Immature natural killer cell (primary cell): ENCODE measurements around the gene GIT2. TPM values are rescaled to one million over a fixed set of nuclear protein-coding genes. Genes with fewer than 3 reads are reported as not detected.

Experiments
- DNase-seq, 3 donors: peaks; one replicate each; pipeline ENCODE4 v3.0.0; 2022; ENCODE audit warnings: mixed read lengths in 1 of 3
- H3K27ac Mint-ChIP-seq, 6 donors: one replicate each; pipeline ENCODE4 v1.8.0; 2020; ENCODE audit warnings: mixed read lengths in 6 of 6, mild to moderate bottlenecking in 5 of 6, inconsistent platforms in 4 of 6, moderate library complexity in 3 of 6
- H3K27me3 Mint-ChIP-seq, 3 donors: one replicate each; pipeline ENCODE4 v1.8.0; 2020 to 2021; ENCODE audit warnings: low read depth in 3 of 3, mild to moderate bottlenecking in 3 of 3, mixed read lengths in 3 of 3, moderate library complexity in 3 of 3, inconsistent platforms in 1 of 3
- H3K36me3 Mint-ChIP-seq, 3 donors: one replicate each; pipeline ENCODE4 v1.8.0; 2020; ENCODE audit warnings: mixed read lengths in 3 of 3, inconsistent platforms in 2 of 3, mild to moderate bottlenecking in 2 of 3
- H3K4me1 Mint-ChIP-seq, 2 donors: one replicate each; pipeline ENCODE4 v1.8.0; 2020; ENCODE audit warnings: inconsistent platforms in 2 of 2, mild to moderate bottlenecking in 2 of 2, mixed read lengths in 2 of 2, moderate library complexity in 1 of 2
- H3K4me3 Mint-ChIP-seq, 5 donors: one replicate each; pipeline ENCODE4 v1.8.0; 2020; ENCODE audit warnings: mild to moderate bottlenecking in 5 of 5, mixed read lengths in 5 of 5, inconsistent platforms in 3 of 5, moderate library complexity in 3 of 5
- H3K9me3 Mint-ChIP-seq, 6 donors: one replicate each; pipeline ENCODE4 v1.8.0; 2020; ENCODE audit warnings: mild to moderate bottlenecking in 6 of 6, mixed read lengths in 6 of 6, inconsistent platforms in 4 of 6, moderate library complexity in 3 of 6
- polyA plus RNA-seq, 3 donors: library from polyadenylated mRNA; unstranded; fragments of 300-500 nt; fragmentation: Illumina TruSeq; gene quantifications; one replicate each; pipeline ENCODE4 v1.2.3, GENCODE V29; 2021

The GIT2 gene, protein sequence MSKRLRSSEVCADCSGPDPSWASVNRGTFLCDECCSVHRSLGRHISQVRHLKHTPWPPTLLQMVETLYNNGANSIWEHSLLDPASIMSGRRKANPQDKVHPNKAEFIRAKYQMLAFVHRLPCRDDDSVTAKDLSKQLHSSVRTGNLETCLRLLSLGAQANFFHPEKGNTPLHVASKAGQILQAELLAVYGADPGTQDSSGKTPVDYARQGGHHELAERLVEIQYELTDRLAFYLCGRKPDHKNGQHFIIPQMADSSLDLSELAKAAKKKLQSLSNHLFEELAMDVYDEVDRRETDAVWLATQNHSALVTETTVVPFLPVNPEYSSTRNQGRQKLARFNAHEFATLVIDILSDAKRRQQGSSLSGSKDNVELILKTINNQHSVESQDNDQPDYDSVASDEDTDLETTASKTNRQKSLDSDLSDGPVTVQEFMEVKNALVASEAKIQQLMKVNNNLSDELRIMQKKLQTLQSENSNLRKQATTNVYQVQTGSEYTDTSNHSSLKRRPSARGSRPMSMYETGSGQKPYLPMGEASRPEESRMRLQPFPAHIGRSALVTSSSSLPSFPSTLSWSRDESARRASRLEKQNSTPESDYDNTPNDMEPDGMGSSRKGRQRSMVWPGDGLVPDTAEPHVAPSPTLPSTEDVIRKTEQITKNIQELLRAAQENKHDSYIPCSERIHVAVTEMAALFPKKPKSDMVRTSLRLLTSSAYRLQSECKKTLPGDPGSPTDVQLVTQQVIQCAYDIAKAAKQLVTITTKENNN
- 10 to 100 TPM; 54.6 to 100.0 (median 68.7) TPM for polyA plus RNA-seq

DNA sequence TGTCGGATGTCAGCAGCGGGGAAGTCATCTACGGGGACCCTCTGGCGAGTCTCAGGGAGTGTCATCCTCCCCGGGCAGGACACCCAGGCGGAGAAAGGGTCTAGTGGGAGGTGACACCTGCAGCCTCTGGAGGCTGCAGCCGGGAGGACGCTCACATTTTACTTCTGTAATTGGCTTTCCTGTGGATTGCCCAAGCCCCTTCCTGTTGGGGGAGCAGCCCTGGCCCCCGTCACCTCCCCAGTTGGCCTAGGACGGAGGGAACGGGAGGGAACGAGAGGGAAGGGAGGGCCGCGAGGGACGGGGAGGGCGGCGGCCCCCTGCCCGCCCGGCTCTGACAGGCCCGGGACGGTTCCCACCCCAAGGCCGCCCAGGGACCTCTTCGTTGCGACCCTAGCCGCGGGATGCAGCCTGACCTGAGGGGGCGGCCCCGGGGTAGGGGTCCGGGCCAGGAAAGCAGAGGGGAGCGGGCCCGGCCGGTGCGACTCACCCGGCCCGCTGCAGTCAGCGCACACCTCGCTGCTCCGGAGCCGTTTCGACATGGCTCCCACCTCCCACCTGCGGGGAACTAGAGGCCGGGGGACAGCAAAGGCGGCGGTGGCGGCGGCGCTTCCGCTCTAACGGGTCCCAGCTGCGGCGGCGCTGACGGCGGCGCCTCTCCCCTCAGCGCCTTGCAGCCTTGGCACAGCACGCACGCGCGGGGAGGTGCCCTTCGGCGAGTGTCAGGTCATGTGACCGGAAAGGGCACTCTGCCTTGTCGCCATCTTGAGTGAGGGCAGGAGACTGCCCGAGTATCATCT, at the start of gene GIT2:
Gene GIT2 (minus strand): TSS at position 683 of the 797 bp plus-strand sequence. CDS start 144 bp downstream, at position 539.
- H3K4me3 Mint-ChIP-seq = peak within 1 kb of the TSS; percentile 92 to 97 (median 96)
- H3K36me3 Mint-ChIP-seq = peaks cover 0 to 3% (median 0%) of the 10 kb centered on the region in 3 donors
- peak within 1 kb of the TSS; percentile 94 to 97 (median 94) for H3K27ac Mint-ChIP-seq
- H3K4me1 Mint-ChIP-seq = peaks cover 70 to 81% of the 10 kb centered on the region in 2 donors
- DNase-seq = peak; percentile 93 to 94 (median 93)
- no peaks in the 10 kb centered on the region for H3K9me3 Mint-ChIP-seq
- peaks cover 0 to 15% (median 0%) of the 10 kb centered on the region in 3 donors for H3K27me3 Mint-ChIP-seq

DNA sequence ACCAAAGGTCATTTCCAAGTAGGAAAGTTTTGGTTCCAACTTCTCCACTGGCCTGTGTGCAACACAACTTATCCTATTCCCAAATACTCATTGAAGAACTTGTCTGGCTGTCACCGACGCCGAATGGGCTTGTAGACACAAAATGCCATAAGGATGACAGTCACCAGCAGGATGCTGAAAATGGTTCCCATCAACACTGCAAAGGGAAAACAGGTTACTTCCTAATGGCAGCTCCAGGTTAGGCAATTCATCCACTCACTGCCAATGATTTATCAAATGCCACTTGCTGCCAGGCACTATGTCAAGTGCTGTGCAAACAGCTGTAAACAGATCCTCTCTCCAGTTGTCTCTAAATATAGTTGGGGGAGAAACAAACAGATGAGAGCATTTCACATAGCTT, 46.1 kb upstream of the GIT2 start:
- H3K4me1 Mint-ChIP-seq = peaks cover 33 to 56% of the 10 kb centered on the region in 2 donors
- H3K36me3 Mint-ChIP-seq = peaks cover 8 to 15% (median 9%) of the 10 kb centered on the region in 3 donors
- H3K27ac Mint-ChIP-seq = peak overlapping the region in 3 of 6 donors; percentile 29 to 64 (median 32)
- H3K4me3 Mint-ChIP-seq = no peak overlapping the region
- peaks cover 0 to 1% (median 0%) of the 10 kb centered on the region in 3 donors for H3K27me3 Mint-ChIP-seq
- no peak for DNase-seq
- no peaks in the 10 kb centered on the region for H3K9me3 Mint-ChIP-seq

DNA sequence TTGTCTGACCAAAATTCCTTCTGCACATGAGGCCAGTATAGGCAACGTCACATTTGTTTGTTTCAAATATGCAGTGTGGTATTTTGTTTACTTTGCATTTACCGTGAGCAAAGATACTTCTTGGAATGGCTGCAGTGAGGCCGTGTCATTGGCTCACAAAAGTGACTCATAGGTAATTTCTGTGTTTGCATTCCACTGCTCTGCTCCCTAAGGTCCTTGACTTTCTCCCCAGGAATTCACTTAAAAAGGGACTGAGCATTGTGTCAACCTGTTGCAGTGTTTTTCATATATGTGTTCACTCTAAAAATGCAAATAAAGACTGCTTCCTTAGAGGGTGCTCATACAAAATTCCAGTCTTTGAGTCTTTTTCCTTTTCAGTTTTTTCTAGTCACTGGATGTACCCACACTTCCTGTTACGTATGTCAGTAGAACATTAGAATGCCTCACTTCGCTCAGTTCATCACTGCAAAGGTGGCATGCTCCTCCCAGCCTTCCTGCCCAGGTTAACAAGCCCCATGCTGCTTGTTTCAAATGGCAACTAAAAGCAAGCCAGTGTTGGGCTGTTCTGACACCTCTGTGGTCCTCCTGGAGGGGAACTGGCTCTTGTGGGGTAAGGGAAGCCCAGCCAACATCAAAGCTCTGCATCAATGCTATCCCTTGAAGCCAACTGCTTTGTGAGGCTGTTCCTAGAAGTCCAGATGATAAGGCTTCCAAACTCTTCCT, 43.1 kb upstream of the GIT2 start:
- Mint-ChIP-seq H3K4me1 (peaks cover 27 to 52% of the 10 kb centered on the region in 2 donors), H3K27ac (peak overlapping the region; percentile 64 to 88 (median 79)), H3K36me3 (peaks cover 19 to 33% (median 22%) of the 10 kb centered on the region in 3 donors), H3K4me3 (peak overlapping the region in 2 of 5 donors; percentile 6 to 40), H3K9me3 (no peaks in the 10 kb centered on the region), H3K27me3 (peaks cover 0 to 1% (median 0%) of the 10 kb centered on the region in 3 donors)
- no peak for DNase-seq

DNA sequence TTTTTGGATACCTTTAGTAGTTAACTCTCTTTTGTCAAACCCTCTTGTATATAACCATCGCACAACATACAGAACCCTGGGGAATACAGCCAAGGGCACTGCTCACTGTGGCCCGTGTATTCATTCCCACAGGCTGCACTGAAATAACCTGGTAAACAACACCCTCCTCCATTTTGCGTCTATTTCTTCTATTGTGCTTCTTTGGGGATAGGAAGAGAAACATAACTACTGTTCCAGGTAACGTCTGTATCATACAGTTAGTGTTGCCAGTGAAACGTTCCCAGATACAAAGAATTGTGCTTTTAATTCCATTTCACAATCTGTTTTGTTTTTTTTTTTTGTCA, 42.5 kb upstream of the GIT2 start:
- Mint-ChIP-seq H3K4me3 (no peak overlapping the region), H3K4me1 (peaks cover 27 to 52% of the 10 kb centered on the region in 2 donors), H3K9me3 (no peaks in the 10 kb centered on the region), H3K27ac (peak overlapping the region in 5 of 6 donors; percentile 15 to 88 (median 71)), H3K27me3 (peaks cover 0 to 1% (median 0%) of the 10 kb centered on the region in 3 donors), H3K36me3 (peaks cover 19 to 38% (median 22%) of the 10 kb centered on the region in 3 donors)
- DNase-seq = no peak

DNA sequence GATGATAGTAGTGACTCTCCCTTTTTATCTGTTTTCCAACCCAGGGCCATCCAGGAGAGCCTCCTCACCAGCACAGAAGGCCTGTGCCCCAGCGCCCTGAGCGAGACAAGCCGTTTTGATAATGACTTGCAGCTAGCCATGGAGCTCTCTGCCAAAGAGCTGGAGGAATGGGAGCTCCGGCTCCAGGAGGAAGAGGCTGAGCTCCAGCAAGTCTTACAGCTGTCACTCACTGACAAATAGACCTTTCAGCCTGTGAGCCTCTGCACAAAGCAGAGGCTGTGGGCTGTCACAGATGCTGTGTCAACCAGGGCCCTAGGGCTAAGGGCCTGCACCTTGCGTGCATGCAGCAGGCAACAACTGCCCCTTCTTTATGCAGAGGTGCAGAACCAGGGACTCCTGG, 41.1 kb upstream of the GIT2 start:
- peak overlapping the region in 1 of 6 donors; percentile 23 for H3K27ac Mint-ChIP-seq
- no peak for DNase-seq

DNA sequence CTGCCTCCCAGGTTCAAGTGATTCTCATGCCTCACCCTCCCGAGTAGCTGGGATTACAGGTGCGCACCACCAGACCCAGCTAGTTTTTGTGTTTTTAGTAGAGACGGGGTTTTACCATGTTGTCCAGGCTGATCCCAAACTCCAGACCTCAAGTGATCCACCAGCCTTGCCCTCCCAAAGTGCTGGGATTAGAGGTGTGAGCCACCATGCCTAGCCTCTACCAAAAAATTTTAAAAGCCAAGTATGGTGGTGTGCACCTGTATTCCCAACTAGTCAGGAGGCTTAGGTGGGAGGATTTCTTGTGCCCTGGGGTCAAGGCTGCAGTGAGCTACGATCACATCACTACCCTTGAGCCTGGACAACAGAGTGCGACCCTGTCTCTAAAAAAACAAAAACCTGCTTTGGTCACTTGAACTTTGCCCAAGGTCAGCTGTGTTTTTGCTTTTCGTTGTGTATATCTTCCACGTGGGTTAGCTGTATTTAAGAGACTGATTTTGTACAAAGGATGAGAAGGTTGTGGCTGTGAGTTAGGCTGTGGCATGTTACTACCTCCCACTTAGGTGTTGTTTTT, 39.5 kb upstream of the GIT2 start:
- Mint-ChIP-seq H3K27me3 (no peaks in the 10 kb centered on the region), H3K27ac (peak overlapping the region in 3 of 6 donors; percentile 23 to 62 (median 48)), H3K9me3 (no peaks in the 10 kb centered on the region), H3K4me1 (peaks cover 19 to 33% of the 10 kb centered on the region in 2 donors), H3K36me3 (peaks cover 19 to 45% (median 33%) of the 10 kb centered on the region in 3 donors), H3K4me3 (no peak overlapping the region)
- DNase-seq = no peak

More for the DNA sequence above, 41.1 kb upstream of the GIT2 start:
- H3K36me3 Mint-ChIP-seq = peaks cover 15 to 42% (median 28%) of the 10 kb centered on the region in 3 donors
- H3K4me3 Mint-ChIP-seq = no peak overlapping the region
- no peaks in the 10 kb centered on the region for H3K9me3 Mint-ChIP-seq
- peaks cover 21 to 40% of the 10 kb centered on the region in 2 donors for H3K4me1 Mint-ChIP-seq
- H3K27me3 Mint-ChIP-seq = no peaks in the 10 kb centered on the region

DNA sequence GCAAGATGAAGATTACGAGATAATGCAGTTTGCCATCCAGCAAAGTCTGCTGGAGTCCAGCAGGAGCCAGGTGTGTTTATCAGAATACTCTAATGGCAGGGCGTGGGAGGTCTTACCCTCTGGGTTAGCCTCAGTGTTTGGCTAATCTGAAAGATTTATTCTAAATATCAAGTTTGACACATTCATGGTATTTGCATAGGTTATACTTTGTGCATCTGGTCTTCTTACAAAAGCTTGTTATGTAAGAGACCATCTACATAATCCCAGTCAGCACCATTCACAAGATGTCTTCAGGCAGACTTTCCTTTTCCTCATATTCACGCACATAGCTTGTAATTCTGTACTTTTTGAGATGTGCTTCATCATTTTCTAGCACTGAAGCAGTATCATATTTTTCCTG, 37.7 kb upstream of the GIT2 start:
- DNase-seq = no peak
- Mint-ChIP-seq H3K27ac (no peak overlapping the region), H3K4me3 (no peak overlapping the region), H3K9me3 (no peaks in the 10 kb centered on the region), H3K36me3 (peaks cover 24 to 54% (median 41%) of the 10 kb centered on the region in 3 donors), H3K27me3 (no peaks in the 10 kb centered on the region), H3K4me1 (peaks cover 5 to 16% of the 10 kb centered on the region in 2 donors)

DNA sequence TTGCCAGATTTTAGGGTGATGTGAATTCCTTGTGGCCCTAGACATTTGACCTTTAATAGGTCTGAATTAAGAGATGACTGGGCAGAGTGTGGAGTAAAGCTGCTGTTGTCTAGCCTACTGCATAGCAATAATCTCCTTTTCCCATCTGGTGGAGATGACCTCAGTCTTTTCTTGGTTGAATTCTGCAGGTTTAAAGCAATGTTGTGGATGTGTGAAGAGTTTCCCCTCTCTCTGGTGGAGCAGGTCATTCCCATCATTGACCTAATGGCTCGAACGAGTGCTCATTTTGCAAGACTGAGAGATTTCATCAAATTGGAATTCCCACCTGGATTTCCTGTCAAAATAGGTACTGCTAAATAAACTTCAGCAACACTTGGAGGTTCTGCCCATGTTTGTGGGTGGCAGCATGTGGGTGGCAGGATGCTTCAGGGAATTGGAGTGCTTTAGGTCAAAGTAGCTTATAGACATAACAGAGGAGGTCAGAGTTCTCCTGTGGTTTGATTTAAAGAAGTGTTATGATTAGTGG, 33.2 kb upstream of the GIT2 start:
- peaks cover 16 to 56% (median 32%) of the 10 kb centered on the region in 3 donors for H3K36me3 Mint-ChIP-seq
- H3K9me3 Mint-ChIP-seq = no peaks in the 10 kb centered on the region
- no peak overlapping the region for H3K4me3 Mint-ChIP-seq
- peak overlapping the region in 3 of 6 donors; percentile 3 to 45 (median 6) for H3K27ac Mint-ChIP-seq
- H3K4me1 Mint-ChIP-seq = no peaks in the 10 kb centered on the region
- H3K27me3 Mint-ChIP-seq = no peaks in the 10 kb centered on the region
- DNase-seq = no peak

DNA sequence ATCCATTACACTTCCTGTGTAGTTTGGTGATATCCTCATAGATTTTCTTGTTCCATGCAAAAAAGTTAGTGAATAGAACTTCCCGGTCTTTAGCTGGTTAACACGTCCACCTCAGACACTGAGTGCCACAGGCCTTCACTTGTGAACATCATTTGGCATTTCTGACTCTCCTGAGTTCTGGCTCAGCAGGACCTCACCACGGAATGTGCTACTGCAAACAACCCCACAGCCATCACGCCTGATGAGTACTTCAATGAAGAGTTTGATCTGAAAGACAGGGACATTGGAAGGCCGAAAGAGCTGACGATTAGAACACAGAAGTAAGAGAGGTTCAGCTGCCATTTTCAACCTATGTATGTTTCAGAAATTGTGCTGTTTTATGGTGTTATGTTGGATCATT, 32.2 kb upstream of the GIT2 start:
- Mint-ChIP-seq H3K4me1 (no peaks in the 10 kb centered on the region), H3K27ac (peak overlapping the region in 1 of 6 donors; percentile 40), H3K36me3 (peaks cover 22 to 54% (median 27%) of the 10 kb centered on the region in 3 donors), H3K9me3 (no peaks in the 10 kb centered on the region), H3K27me3 (no peaks in the 10 kb centered on the region), H3K4me3 (no peak overlapping the region)
- no peak for DNase-seq

DNA sequence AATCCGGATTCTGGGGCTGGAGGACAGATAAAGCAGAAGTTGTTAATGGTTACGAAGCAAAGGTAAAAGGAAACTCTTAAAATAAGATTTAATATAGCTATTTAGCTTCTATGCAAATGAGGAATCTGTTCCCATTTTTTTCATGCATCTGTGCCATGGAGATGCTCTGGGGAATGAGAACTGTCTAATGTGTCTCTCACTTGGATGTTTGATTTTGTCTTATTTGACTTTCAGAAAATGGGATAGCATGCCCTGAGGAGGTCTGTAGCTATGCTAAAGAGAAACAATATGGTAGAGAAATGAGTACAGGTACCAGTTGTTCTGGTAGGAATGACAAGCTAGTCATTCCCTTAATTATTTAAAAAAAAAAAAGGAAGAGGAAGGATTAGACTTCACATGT, 27.9 kb upstream of the GIT2 start:
- peaks cover 25 to 53% (median 26%) of the 10 kb centered on the region in 3 donors for H3K36me3 Mint-ChIP-seq
- H3K9me3 Mint-ChIP-seq = no peaks in the 10 kb centered on the region
- peak overlapping the region in 1 of 6 donors; percentile 42 for H3K27ac Mint-ChIP-seq
- peaks cover 0 to 1% (median 0%) of the 10 kb centered on the region in 3 donors for H3K27me3 Mint-ChIP-seq
- no peak overlapping the region for H3K4me3 Mint-ChIP-seq
- DNase-seq = no peak
- no peaks in the 10 kb centered on the region for H3K4me1 Mint-ChIP-seq

DNA sequence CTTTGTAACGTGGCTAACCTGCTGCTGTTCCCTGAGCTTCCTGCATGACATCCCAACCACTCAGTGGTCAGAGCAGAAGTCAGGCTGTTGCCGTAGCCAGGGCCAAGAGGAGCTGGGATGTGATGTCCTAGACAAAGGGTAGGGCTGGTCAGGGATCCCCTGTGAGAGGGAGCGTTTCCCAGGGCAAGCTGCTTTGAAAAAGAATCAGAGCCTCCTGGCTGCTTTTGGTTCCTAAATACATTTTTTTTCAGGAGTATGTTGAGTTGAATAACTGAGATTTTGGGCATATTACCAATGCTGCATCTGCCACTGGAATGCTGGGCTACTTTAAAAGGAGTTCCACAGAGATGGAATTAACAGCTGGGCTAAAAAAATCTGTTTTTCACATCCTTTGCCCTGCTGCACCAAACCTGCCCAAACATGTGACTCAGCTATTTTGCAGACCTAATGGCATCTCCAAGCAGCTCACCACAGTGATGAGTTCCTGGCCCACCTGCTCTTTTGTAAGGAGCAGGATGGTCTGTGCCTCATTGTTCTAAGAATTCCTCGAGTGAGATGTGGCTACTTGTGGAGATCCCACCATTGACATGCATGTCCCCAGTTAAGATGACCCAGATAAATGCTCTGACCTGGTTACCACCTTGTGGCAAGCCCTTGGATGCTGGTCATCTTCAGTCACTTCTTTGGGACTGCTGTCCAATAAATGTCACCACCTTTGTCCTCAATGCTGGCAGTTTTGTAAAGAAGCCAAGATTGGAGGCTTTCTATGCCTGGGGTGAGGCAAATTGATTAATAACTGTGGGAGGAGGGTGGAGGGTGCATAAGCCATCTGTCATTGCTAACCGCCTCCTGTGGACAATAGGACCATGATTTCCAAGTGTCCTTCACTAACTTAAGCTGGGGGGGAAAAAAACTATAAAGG, 27.2 kb upstream of the GIT2 start:
- H3K27ac Mint-ChIP-seq = peak overlapping the region in 2 of 6 donors; percentile 42 to 56

More for the DNA sequence above, 27.2 kb upstream of the GIT2 start:
- H3K9me3 Mint-ChIP-seq = no peaks in the 10 kb centered on the region
- peaks cover 30 to 55% (median 32%) of the 10 kb centered on the region in 3 donors for H3K36me3 Mint-ChIP-seq
- no peaks in the 10 kb centered on the region for H3K4me1 Mint-ChIP-seq
- peaks cover 0 to 1% (median 0%) of the 10 kb centered on the region in 3 donors for H3K27me3 Mint-ChIP-seq
- H3K4me3 Mint-ChIP-seq = no peak overlapping the region
- DNase-seq = no peak
